HG03103 (cell line): ENCODE data around the gene ZDHHC19.
"Not testable (repeated sequence)": the region's sequence is repeated elsewhere in the genome, so short reads cannot be mapped to it uniquely, and the experiment has no call there.

Experiments used
- ATAC-seq: cut with Tn5 transposase; IDR thresholded peaks from one replicate; pipeline ENCODE4 v1.9.1; 2021; ENCODE audit warnings: low read depth; ENCODE audit not compliant: unreplicated experiment

The ZDHHC19 gene

GRCh38 chr3:196210673-196211556 is at the start of gene ZDHHC19:
ZDHHC19 (minus strand) TSS chr3:196211400; CDS start chr3:196211315, 85 bp downstream.
- ATAC-seq, result no peak

- ATAC-seq, result no peak
Measured at GRCh38 chr3:196260784-196261183, 49.6 kb upstream of the ZDHHC19 start.

- ATAC-seq, result no peak
Measured at GRCh38 chr3:196255776-196256175, 44.6 kb upstream of the ZDHHC19 start.

GRCh38 chr3:196254376-196255283 is 43.4 kb upstream of the ZDHHC19 start:
- no peak for ATAC-seq

- no peak for ATAC-seq
Measured at GRCh38 chr3:196251918-196252317, 40.7 kb upstream of the ZDHHC19 start.

- ATAC-seq, result no peak
Measured at GRCh38 chr3:196246612-196247308, 35.6 kb upstream of the ZDHHC19 start.

GRCh38 chr3:196244166-196244565 is 33.0 kb upstream of the ZDHHC19 start:
- not testable (repeated sequence) for ATAC-seq

- ATAC-seq, result no peak
Measured at GRCh38 chr3:196241704-196242103, 30.5 kb upstream of the ZDHHC19 start.

- ATAC-seq, result no peak
Measured at GRCh38 chr3:196240424-196240823, 29.2 kb upstream of the ZDHHC19 start.

- no peak for ATAC-seq
Measured at GRCh38 chr3:196238612-196239560, 27.7 kb upstream of the ZDHHC19 start.

- ATAC-seq, result no peak
Measured at GRCh38 chr3:196237203-196237602, 26.0 kb upstream of the ZDHHC19 start.

- no peak for ATAC-seq
Measured at GRCh38 chr3:196236223-196236622, 25.0 kb upstream of the ZDHHC19 start.

- no peak for ATAC-seq
Measured at GRCh38 chr3:196235452-196236122, 24.4 kb upstream of the ZDHHC19 start.

GRCh38 chr3:196232882-196233251 is 21.7 kb upstream of the ZDHHC19 start:
- no peak for ATAC-seq

- no peak for ATAC-seq
Measured at GRCh38 chr3:196232154-196232881, 21.1 kb upstream of the ZDHHC19 start.

GRCh38 chr3:196227629-196228493 is 16.7 kb upstream of the ZDHHC19 start:
- no peak for ATAC-seq

GRCh38 chr3:196227121-196227561 is 15.9 kb upstream of the ZDHHC19 start:
- ATAC-seq, result no peak
